Islet of Langerhans (tissue), 1 donor: Measurements from ENCODE around the gene INHBB.

Experiments used
- FAIRE-seq: peaks from one replicate; lab custom pipeline; 2011; peaks lifted over from hg19 to GRCh38; lab: Jason Lieb, UNC

INHBB gene

GRCh38 chr2:120358734-120359465, 13.0 kb downstream of the INHBB start:
- FAIRE-seq: no peak

DNA sequence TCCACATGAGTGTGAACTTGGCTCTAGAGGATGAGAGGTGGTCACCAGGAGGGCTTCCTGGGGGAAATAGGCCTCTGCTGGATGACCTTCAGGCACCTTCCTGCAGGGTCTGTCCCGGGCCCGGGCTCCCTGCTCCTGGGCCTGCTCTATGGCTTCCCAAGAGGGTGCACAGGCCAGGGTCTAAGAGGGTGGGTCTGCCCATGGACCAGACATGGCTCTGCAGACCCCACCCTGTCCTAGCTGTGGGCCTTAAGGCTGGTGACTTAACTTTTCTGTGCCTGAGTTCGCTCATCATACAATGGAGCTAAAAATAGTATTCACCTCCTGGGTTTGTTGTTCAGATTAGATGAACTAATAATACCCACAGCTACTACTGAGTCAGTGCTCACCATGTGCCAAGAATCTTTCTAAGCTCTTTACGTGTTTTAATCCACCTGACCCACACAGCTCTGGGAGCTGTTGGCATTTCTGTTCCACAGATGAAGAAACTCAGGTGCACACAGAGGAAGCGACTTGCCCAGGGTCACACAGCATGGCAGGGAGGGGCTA, 14.4 kb downstream of the INHBB start:
- no peak for FAIRE-seq

GRCh38 chr2:120362926-120363325, 17.0 kb downstream of the INHBB start:
- no peak for FAIRE-seq

DNA sequence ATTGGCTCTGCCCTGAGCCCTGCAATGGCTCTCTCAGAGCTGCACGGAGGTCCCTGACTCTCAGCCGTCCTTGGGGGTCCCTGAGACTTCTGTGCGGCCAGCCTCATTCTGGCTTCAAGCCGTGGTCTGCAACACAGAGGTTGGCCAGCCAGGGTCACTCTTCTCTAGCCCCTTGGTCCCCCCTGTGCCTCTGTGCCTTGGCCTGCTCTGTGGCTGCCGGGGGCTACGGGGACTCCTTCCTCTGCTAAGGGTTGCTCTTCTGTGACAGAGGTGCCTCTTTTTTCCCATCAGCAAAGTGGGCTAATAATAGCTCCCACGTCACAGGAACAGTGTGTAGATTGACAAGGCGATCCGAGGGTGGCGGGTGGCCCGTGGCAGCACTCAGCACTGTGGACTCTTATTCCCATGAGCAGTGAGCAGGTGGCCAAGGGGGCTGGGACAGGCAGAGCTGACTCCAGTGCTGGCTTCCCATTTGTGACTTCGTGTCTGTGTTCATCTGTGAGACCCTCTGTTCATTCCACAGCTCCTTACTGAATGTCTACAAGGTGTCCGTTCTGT, 19.4 kb downstream of the INHBB start:
- FAIRE-seq: no peak

DNA sequence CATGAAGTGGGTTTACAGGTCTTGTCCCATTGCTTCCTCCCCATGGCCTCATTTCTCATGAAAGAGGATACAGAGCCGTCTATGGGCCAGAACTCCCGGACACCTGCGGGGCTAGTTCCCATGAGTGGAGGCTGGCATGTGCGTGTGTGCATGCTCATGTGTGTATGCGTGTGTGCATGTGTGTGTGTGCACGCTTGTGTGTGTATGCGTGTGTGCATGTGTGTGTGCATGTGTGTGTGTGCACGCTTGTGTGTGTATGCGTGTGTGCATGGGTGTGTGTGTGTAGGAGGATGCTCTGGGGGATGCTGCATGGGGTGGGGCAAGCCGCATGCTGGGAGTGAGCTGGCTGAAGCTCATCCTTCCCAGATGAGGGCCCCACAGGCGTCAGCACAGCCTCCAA, 20.8 kb downstream of the INHBB start:
- FAIRE-seq: no peak

DNA sequence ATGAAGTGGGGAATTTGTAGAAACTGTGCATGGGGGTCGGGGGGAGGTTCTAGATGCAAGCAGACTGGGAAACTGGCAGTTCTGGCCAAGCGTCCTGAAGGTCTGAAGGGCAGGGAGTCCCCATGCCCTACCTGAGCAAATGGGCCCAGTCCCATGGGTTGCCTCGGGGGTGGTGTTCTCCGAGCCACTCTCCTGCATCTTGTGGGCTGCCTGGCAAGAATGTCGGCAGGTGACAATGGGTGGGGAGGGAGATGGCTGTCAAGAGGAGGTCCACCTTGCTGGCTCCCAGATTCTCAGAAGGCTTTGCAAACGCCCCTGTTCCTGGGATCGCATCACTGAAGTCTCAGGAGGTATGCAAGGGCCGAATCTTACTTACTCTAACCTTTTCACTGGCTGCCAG, 21.3 kb downstream of the INHBB start:
- FAIRE-seq: no peak

- FAIRE-seq: no peak
Observed at GRCh38 chr2:120367649-120368048, 21.7 kb downstream of the INHBB start.

DNA sequence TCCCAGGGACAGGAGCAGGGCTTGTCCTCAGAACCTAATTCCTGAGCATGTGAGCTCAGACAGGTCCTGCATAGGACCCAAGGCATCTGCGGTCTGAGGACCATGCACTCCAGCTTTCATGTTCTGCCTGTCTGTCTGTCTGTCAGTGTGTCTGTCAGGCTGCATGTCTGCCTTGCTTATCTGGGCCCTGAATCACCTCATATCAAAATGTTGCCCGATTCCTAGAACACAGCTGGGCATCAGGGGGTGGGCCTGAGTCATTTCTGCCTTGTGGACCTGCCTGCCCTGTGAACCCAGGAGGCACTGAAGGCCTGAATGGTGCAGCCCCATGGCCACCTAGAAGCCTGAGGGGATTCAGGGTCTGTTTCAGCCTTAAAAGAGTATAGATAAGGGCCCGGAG, 22.1 kb downstream of the INHBB start:
- no peak for FAIRE-seq

- no peak for FAIRE-seq
Observed at GRCh38 chr2:120369250-120369649, 23.3 kb downstream of the INHBB start.

DNA sequence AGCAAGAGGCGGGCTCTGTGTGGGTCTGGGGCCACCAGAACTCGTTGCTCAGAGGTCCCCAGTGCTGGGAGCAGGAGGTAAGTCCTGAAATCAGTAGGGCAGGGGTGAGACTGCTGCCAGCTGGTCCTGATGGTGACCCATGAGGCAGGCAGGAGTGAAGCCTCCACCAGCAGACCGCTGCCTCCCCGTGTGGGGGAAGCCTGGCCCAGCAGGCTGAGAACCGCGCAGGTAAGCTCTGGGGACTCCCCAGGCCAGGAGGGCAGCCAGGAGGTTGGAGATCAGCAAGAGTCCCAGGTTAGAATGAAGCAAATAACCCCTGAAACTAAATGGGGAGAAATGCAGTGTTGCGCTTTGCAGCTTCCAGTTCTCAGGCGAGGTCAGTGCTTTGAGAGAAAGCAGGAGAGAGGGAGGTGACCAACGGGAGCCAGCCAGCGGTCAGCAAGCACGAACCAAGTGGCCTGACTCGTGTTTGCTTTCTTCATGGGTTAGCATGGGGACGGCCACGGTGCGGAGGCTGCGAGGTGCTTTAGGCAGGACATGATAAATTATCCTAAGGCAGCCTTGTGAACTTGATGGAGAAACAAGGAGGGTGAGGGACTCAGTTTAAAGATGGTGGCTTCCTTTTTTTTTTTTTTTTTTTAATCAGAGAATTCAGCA, 26.2 kb downstream of the INHBB start:
- FAIRE-seq: no peak

DNA sequence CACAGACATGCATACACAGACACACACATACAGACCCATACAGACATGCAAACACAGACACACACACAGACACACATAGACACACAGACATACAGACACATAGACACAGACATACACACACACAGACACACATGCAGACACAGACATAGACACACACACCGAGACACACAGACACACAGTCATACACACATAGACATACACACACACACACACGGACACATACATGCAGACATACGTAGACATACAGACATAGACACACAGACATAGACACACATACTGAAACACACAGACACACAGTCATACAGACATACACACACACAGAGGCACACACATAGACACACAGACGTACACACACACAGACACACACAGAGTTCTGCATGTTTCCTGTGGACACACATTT, 26.9 kb downstream of the INHBB start:
- FAIRE-seq: no peak

DNA sequence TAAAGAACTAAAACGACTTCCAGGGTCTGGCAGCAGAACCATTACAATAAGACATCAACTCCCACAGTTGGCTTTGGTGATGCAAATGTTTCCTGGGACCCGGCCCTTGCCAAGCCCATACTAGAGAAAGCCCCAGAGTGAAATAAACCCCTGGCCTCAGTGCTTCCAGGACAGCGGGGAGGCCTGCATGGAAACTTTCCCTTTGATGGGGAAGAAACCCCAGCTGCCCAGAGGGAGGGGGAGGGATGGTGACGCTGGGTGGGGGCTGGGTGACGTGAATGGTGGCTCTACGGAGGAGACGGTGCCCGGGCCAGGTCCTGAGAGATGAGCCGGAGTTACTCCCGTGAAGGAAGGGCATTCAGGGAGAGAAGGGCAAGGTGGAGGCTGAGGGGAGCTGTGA, 27.5 kb downstream of the INHBB start:
- FAIRE-seq: no peak

DNA sequence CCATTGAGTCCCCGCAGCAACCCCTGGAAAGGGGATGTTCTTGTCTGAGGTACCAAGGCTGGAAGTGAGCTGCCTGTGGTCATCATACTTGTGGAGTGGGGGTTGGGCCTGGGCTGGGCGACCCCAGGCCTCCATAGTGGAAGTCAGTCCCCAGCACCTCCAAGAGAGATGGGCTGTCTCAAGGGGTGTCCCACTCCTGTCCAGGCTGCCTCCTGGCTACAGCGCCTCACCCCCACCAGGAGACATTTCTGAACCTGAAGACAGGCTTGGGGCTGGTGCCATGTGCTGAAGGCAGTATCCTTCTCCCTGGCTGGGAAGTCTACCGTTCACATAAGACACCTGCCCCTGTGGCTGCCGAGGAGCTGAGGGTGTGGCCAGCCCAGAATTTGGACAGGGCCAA, 28.9 kb downstream of the INHBB start:
- FAIRE-seq: no peak

- FAIRE-seq: no peak
Observed at GRCh38 chr2:120375251-120376020, 29.5 kb downstream of the INHBB start.

DNA sequence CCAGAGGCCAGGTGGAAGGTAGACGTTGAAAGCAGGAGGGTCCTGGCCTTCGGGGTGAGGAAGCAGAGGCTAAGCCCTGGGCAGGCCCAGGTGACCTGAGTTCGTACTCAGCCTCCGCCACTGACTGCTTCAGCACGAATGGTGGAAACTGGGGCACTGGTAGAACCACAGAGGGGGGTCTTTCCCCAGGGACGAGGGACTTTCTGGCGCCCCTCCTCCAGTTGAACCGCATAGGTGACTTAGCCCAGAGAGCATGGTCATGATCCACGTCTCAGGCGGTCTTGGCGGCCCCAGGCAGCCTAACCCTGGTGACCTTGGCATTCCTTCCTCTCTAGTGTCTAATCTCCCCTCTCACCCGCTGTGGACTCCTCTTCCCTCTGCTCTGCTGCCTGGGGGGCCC, 30.2 kb downstream of the INHBB start:
- no peak for FAIRE-seq

DNA sequence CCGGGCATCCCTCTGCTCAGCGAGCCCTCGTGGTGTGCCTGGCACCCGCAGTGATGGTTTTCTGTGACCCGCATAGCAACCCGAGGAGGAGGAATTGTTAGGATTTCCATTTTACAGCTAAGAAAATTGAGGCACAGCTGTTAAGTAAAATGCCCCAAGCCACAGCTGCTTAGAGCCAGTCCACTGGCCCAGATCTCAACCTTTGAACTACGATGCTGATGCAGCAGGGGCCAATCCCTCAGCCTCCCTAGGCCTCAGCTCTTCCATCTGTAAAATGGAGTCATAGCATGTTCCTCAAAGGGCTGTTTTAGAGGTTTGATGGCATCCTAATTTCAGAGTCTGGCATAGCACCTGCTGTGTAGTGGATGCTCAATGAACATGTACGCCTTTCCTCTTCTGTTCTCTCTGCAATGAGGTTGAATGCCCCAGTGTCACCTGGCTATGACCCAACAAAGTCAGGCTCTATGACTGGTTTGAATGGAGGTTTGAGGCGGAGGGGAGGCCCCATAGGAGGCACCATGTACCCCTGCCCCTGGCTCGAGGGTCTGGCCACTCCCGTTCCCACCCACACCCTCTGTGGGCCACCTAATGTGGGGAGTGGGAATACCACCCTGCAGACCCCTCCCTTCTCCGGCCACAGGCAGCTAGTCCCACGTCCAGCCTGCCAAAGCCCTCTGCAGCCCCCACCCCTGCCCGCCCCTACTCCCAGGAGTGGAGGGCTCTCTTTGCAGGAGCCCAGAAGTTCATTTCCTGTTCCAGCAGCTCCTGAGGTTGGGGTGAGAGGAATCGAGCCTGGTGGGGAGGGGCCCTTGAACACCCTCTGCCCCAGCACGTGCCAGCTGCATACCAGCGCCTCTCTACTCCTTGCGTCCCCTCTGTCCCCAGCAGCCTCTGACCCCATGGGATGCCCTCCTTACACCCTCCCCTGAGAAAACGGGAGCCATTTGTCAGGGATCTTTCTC, 31.0 kb downstream of the INHBB start:
- no peak for FAIRE-seq

GRCh38 chr2:120378605-120379004, 32.7 kb downstream of the INHBB start:
- FAIRE-seq: no peak

DNA sequence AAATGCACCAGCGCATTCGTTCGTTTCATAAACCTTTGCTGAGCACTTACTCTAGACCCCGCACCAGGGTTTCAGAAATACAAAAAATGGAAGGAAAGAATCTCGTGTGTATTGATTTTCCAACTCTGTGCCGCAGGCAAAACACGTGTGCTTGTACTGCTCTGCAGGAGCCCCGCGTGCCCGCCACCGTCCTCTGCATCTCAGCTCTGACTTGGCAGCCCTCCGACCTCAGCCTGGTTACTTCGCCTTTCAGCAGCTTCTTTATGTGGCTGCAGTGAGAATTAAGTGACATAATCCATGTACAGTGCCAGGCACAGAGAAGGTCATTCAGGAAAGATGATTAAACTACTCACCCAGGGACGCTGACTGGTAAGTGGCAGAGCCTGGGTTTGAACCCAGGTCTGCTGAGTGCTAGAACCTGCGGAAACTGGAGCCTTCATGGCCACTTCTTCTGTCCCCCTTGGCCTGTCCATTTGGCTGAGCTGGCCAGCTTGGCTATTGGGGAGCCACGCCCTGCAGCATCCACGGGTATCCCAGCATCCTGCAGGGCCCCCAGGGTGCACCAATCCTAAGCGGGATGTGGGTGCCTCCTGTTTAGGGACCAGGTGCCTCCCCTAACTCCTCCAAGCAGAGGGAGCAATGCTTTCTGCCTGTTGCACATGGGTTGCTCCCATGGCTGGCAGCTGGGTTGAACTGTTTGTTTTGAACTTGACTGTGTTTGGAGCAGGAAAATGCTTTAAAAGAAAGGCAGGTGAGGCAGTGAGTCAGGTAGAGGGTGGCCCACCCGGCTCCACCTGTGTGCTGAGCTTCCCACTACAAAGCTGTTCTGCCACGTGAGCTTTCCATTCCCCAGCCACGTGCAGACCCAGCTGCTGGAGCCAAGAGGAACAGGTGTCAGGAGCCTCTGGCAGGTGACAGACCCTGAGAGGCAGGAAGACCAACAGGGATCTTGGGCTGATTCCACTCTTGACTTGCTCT, 34.3 kb downstream of the INHBB start:
- FAIRE-seq: no peak

GRCh38 chr2:120381192-120381591, 35.3 kb downstream of the INHBB start:
- no peak for FAIRE-seq

- no peak for FAIRE-seq
Observed at GRCh38 chr2:120381661-120382060, 35.7 kb downstream of the INHBB start.
